A549 (cell line): ENCODE measurements around the gene ICE2.

Experiments used
- CEBPB ChIP-seq, 2 experiments: fragments of >200 bp in 1 of 2; sonication (Bioruptor Twin) in 1 of 2; formaldehyde crosslinking in 1 of 2; IDR thresholded peaks; 2 replicates each; pipeline ENCODE4 v1.6.1; 2012 to 2016
- CTCF ChIP-seq: fragments of >200 bp; sonication (Bioruptor Twin); formaldehyde crosslinking; IDR thresholded peaks from 3 replicates; pipeline ENCODE4 v1.5.1; 2016
- ELK1 ChIP-seq: fragments of 150-350 bp; IDR thresholded peaks from 2 replicates; pipeline ENCODE4 v1.6.1; 2014; ENCODE audit warnings: low read depth, mild to moderate bottlenecking, low read length
- JUN ChIP-seq, 2 experiments: fragments of >200 bp; sonication (Bioruptor Twin); formaldehyde crosslinking; IDR thresholded peaks; 2 replicates in 1 of 2; 3 replicates in 1 of 2; pipeline ENCODE4 v1.6.1; 2016 to 2017
- MAFK ChIP-seq: fragments of 450-650 bp; IDR thresholded peaks from 2 replicates; pipeline ENCODE4 v1.6.1; 2014; ENCODE audit not compliant: partially characterized antibody
- MAX ChIP-seq: IDR thresholded peaks from 2 replicates; pipeline ENCODE4 v1.6.1; 2012
- MAZ ChIP-seq: fragments of 150-350 bp; IDR thresholded peaks from 2 replicates; pipeline ENCODE4 v1.6.1; 2014; ENCODE audit warnings: antibody characterized with exemption, low read depth, low read length, borderline replicate concordance
- PHF8 ChIP-seq: fragments of 200-600 bp; sonication (generic); IDR thresholded peaks from 2 replicates; pipeline ENCODE4 v1.6.1; 2016; ENCODE audit warnings: low read depth, mild to moderate bottlenecking, antibody characterized with exemption, moderate library complexity, borderline replicate concordance
- POLR2A ChIP-seq: IDR thresholded peaks from 2 replicates; pipeline ENCODE4 v1.6.1; 2012; ENCODE audit warnings: mild to moderate bottlenecking, low read length
- RAD21 ChIP-seq, 2 experiments: fragments of >200 bp in 1 of 2; sonication (Bioruptor Twin) in 1 of 2; formaldehyde crosslinking in 1 of 2; IDR thresholded peaks in 1 of 2; conservative IDR thresholded peaks in 1 of 2; 2 replicates in 1 of 2; 3 replicates in 1 of 2; pipeline ENCODE4 v1.6.1; 2012 to 2018; ENCODE audit warnings: inconsistent platforms in 1 of 2
- REST ChIP-seq: fragments of 200-600 bp; sonication (generic); IDR thresholded peaks from 2 replicates; pipeline ENCODE4 v1.6.1; 2016; ENCODE audit warnings: antibody characterized with exemption, mild to moderate bottlenecking, moderate library complexity
- RFX5 ChIP-seq: fragments of 450-650 bp; IDR thresholded peaks from 2 replicates; pipeline ENCODE4 v1.7.1; 2014; ENCODE audit warnings: antibody characterized with exemption, mild to moderate bottlenecking, moderate library complexity
- SREBF2 ChIP-seq: fragments of 450-650 bp; IDR thresholded peaks from 2 replicates; pipeline ENCODE4 v1.6.1; 2014; ENCODE audit warnings: mild to moderate bottlenecking, moderate library complexity
- ZSCAN20 ChIP-seq: fragments of 250-450 bp; sonication (Bioruptor Pico); IDR thresholded peaks from 2 replicates; pipeline ENCODE4 v1.8.0; 2022; ENCODE audit warnings: mild to moderate bottlenecking, moderate library complexity

- TF ChIP-seq POLR2A (no peak), ELK1 (no peak), MAFK (no peak), CEBPB (IDR thresholded peaks at IDR 0.05) (no peak), SREBF2 (no peak), MAX (no peak), PHF8 (no peak), REST (no peak), JUN (IDR thresholded peaks at IDR 0.05) (no peak), CTCF (no peak), ZSCAN20 (CRISPR knock-in tag) (no peak), MAZ (no peak), RAD21 (conservative IDR thresholded peaks at IDR 0.05 in 1 of 2, IDR thresholded peaks at IDR 0.05 in 1 of 2) (no peak), RFX5 (no peak)
Observed at GRCh38 chr15:60400944-60401343, 78.0 kb downstream of the ICE2 start.
